Body of pancreas (tissue), 4 donors: ENCODE data around the gene FLT1.

Source experiments
- POLR2A ChIP-seq, 3 donors: fragments of 450-650 bp; IDR thresholded peaks; one replicate each; pipeline ENCODE4 v1.6.1; 2016; ENCODE audit warnings: antibody characterized with exemption in 3 of 3, mild to moderate bottlenecking in 2 of 3
- TF ChIP-seq, protein P1 (sequence below), 7 experiments: fragments of 450-650 bp in 4 of 7; fragments of 200-600 bp in 3 of 7; sonication (generic) in 3 of 7; IDR thresholded peaks; one replicate each; pipeline ENCODE4 v1.5.1; 2016 to 2019; ENCODE audit warnings: antibody characterized with exemption in 7 of 7

GRCh38 chr13:28542804-28543203, 47.9 kb upstream of the FLT1 start:
- TF ChIP-seq, protein P1, sequence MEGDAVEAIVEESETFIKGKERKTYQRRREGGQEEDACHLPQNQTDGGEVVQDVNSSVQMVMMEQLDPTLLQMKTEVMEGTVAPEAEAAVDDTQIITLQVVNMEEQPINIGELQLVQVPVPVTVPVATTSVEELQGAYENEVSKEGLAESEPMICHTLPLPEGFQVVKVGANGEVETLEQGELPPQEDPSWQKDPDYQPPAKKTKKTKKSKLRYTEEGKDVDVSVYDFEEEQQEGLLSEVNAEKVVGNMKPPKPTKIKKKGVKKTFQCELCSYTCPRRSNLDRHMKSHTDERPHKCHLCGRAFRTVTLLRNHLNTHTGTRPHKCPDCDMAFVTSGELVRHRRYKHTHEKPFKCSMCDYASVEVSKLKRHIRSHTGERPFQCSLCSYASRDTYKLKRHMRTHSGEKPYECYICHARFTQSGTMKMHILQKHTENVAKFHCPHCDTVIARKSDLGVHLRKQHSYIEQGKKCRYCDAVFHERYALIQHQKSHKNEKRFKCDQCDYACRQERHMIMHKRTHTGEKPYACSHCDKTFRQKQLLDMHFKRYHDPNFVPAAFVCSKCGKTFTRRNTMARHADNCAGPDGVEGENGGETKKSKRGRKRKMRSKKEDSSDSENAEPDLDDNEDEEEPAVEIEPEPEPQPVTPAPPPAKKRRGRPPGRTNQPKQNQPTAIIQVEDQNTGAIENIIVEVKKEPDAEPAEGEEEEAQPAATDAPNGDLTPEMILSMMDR (IDR thresholded peaks at IDR 0.05) = no peak
- no peak for TF ChIP-seq POLR2A (IDR thresholded peaks at IDR 0.05)
